Panc1 (cell line): ENCODE data around the gene ZSWIM3. TPM values are rescaled to one million over a fixed set of nuclear protein-coding genes. Genes with fewer than 3 reads are reported as not detected.

ENCODE experiments used
- ATAC-seq: fragments of 200-7000 bp; cut with Tn5 transposase; 2 replicates; pipeline ENCODE4 v1.9.1; 2020; ENCODE audit warnings: mild to moderate bottlenecking, moderate library complexity
- Bru-seq: library from RNA; stranded (reverse); fragments of 400-500 nt; gene quantifications from one replicate; lab custom pipeline; 2021; lab: Mats Ljungman, UMichigan
- BruChase-seq, 2 experiments: library from RNA; stranded (reverse); fragments of 400-500 nt; gene quantifications; one replicate each; lab custom pipeline; 2021; lab: Mats Ljungman, UMichigan
- BruUV-seq: library from RNA; stranded (reverse); fragments of 400-500 nt; replicated peaks from 2 replicates; lab custom pipeline; 2021; lab: Mats Ljungman, UMichigan
- CTCF ChIA-PET: fragments of 300-600 bp; sonication (Branson Sonifier 250); formaldehyde crosslinking; loops from one replicate; lab custom pipeline; 2022; ENCODE audit warnings: antibody characterized with exemption; lab: Charles Lee
- POLR2A ChIA-PET: fragments of 300-600 bp; sonication (Branson Sonifier 250); formaldehyde crosslinking; loops from one replicate; lab custom pipeline; 2022; ENCODE audit warnings: antibody characterized with exemption; lab: Charles Lee
- DNase-seq: peaks from one replicate; pipeline ENCODE4 v3.0.0-alpha.2; 2010; ENCODE audit warnings: low read depth, low spot score
- H3K27ac ChIP-seq: 2 replicates; pipeline ENCODE4 v1.5.1; 2011; ENCODE audit warnings: mild to moderate bottlenecking, low read length, inconsistent platforms
- H3K27me3 ChIP-seq: fragments of 200-500 bp; sonication (Bioruptor generic); 2 replicates; pipeline ENCODE4 v1.6.0; 2014; ENCODE audit warnings: low read length, inconsistent platforms; ENCODE audit not compliant: control insufficient read depth, insufficient read depth
- H3K36me3 ChIP-seq: fragments of 200-500 bp; sonication (Bioruptor generic); 2 replicates; pipeline ENCODE4 v1.5.1; 2014; ENCODE audit warnings: inconsistent platforms, mild to moderate bottlenecking, low read length, moderate library complexity; ENCODE audit not compliant: control insufficient read depth, insufficient read depth
- H3K4me1 ChIP-seq: 2 replicates; pipeline ENCODE4 v1.5.1; 2011; ENCODE audit warnings: inconsistent platforms, mild to moderate bottlenecking, low read length, moderate library complexity; ENCODE audit not compliant: control insufficient read depth, insufficient read depth
- H3K4me3 ChIP-seq, 2 experiments: 2 replicates each; pipeline ENCODE4 v1.5.1; 2011 to 2012; ENCODE audit warnings: low read depth in 2 of 2, low read length in 2 of 2, mild to moderate bottlenecking in 2 of 2, inconsistent platforms in 1 of 2, moderate library complexity in 1 of 2
- H3K9me3 ChIP-seq: fragments of 200-500 bp; sonication (Bioruptor generic); 2 replicates; pipeline ENCODE4 v1.5.1; 2014; ENCODE audit warnings: low read depth, mild to moderate bottlenecking, inconsistent platforms, low read length, moderate library complexity; ENCODE audit not compliant: control insufficient read depth, insufficient read depth
- CTCF ChIP-seq: fragments of 450-650 bp; IDR thresholded peaks from 2 replicates; pipeline ENCODE4 v1.5.1; 2017; ENCODE audit warnings: mild to moderate bottlenecking
- POLR2AphosphoS5 ChIP-seq: IDR thresholded peaks from 2 replicates; pipeline ENCODE4 v1.6.1; 2012; ENCODE audit warnings: mild to moderate bottlenecking, low read depth, low read length, moderate library complexity
- REST ChIP-seq, 2 experiments: IDR thresholded peaks; 2 replicates each; pipeline ENCODE4 v1.6.1; 2011 to 2012; ENCODE audit warnings: low read depth in 2 of 2, control low read depth in 1 of 2, low read length in 1 of 2, mild to moderate bottlenecking in 1 of 2, moderate library complexity in 1 of 2; ENCODE audit not compliant: insufficient read depth in 1 of 2
- SIN3A ChIP-seq: IDR thresholded peaks from 2 replicates; pipeline ENCODE4 v1.6.1; 2012; ENCODE audit warnings: low read depth, mild to moderate bottlenecking, low read length, moderate library complexity, borderline replicate concordance; ENCODE audit not compliant: insufficient read depth
- in situ Hi-C: cut with HindIII; loops from 2 replicates; pipeline ENCODE4 v1.10.0; 2016; ENCODE audit warnings: low sequenced_read_pairs, low pct_unique_long_range_greater_than_20kb
- intact Hi-C: fragments of 100-400 bp; cut with micrococcal nuclease; formaldehyde crosslinking; loops from one replicate; pipeline ENCODE4 v1.10.0; 2022; ENCODE audit not compliant: unreplicated experiment
- long read RNA-seq: library from polyadenylated mRNA; unstranded; transcript quantifications from one replicate; pipeline ENCODE4 v2.0.0, GENCODE V29; 2021; ENCODE audit not compliant: unreplicated experiment
- polyA plus RNA-seq: library from polyadenylated mRNA; unstranded; fragments of >200 nt; gene quantifications from one replicate; pipeline ENCODE4 v1.2.1, GENCODE V29; 2012; ENCODE audit warnings: missing spikeins; ENCODE audit not compliant: insufficient read length
- total RNA-seq: library from RNA; stranded (reverse); gene quantifications from one replicate; pipeline ENCODE4 v1.2.1, GENCODE V29; 2021; ENCODE audit not compliant: unreplicated experiment

Gene ZSWIM3
- total RNA-seq (3.6 TPM), Bru-seq, nascent RNA (percentile 44 among the genes with signal in this experiment), BruChase-seq, experiment 1, labeled RNA remaining after a 2-hour chase (percentile 46 among the genes with signal in this experiment), BruChase-seq, experiment 2, labeled RNA remaining after a 6-hour chase (percentile 46 among the genes with signal in this experiment)
- 4.1 TPM for polyA plus RNA-seq
- long read RNA-seq, transcript ZSWIM3-201 (2 exons, 2,773 nt) = major isoform, 5 of 6 reads
- long read RNA-seq, partial matches to known transcripts = 0 of 6 reads
- long read RNA-seq, other reads (novel, unspliced or antisense) = 1 of 6 reads

GRCh38 chr20:45857114-45857881 is at the start of gene ZSWIM3, which contains the start of gene ACOT8:
Gene ZSWIM3 (plus strand): TSS chr20:45857614. CDS start chr20:45857826, 212 bp downstream.
Gene ACOT8 (minus strand): TSS chr20:45857392. CDS start chr20:45857315, 77 bp downstream.
- intact Hi-C loops (no loop called here), in situ Hi-C loops (no loop called here)
- no peaks in the 10 kb centered on the region for H3K9me3 ChIP-seq
- ChIA-PET POLR2A (no interaction called here), CTCF (no interaction called here)
- H3K4me1 ChIP-seq = peaks cover 10% of the 10 kb centered on the region
- TF ChIP-seq REST (IDR thresholded peaks at IDR 0.05; ENCODE audit: insufficient read depth in 1 of 2, low read depth in 2 of 2, low read length in 1 of 2) (no peak), SIN3A (peak; percentile 9; the same call in 1 of the 2 replicates), POLR2AphosphoS5 (peak; percentile 85)
- peak; percentile 98 for ATAC-seq
- peak within 1 kb of the TSS; percentile 85 for H3K27ac ChIP-seq
- BruUV-seq = no TSS peak
- H3K36me3 ChIP-seq = no peaks in the 10 kb centered on the region; the same call in none of the 2 replicates
- H3K27me3 ChIP-seq = no peaks in the 10 kb centered on the region
- DNase-seq = peak; percentile 99
- H3K4me3 ChIP-seq = peak within 1 kb of the TSS; percentile 81 to 93

GRCh38 chr20:45810191-45810970 is 47.0 kb upstream of the ZSWIM3 start:
- BruUV-seq = no TSS peak

More at GRCh38 chr20:45810191-45810970, 47.0 kb upstream of the ZSWIM3 start:
- peaks cover 7% of the 10 kb centered on the region for H3K36me3 ChIP-seq
- no peak overlapping the region for H3K4me3 ChIP-seq
- POLR2A ChIA-PET = no interaction called here
- no peak for TF ChIP-seq REST (IDR thresholded peaks at IDR 0.05; ENCODE audit: insufficient read depth in 1 of 2, low read depth in 2 of 2, low read length in 1 of 2)
- TF ChIP-seq CTCF = no peak
- CTCF ChIA-PET = no interaction called here
- peaks cover 13% of the 10 kb centered on the region for H3K4me1 ChIP-seq
- no peaks in the 10 kb centered on the region for H3K27me3 ChIP-seq
- DNase-seq (no peak), ATAC-seq (no peak)
- H3K9me3 ChIP-seq = no peaks in the 10 kb centered on the region
- peak overlapping the region; percentile 96; the same call in 1 of the 2 replicates for H3K27ac ChIP-seq
- in situ Hi-C loops = no loop called here
- intact Hi-C loops = no loop called here
